Activated T-helper 1 cell treated with anti-CD3 and anti-CD28 coated beads, Interleukin-12 subunit alpha, Interleukin-12 subunit beta, Interleukin-2, Interleukin-4 antibody, amounts not matched to agents 30 ng/mL and 10 ng/mL and 1 ng/mL, durations not matched to agents 14 hours and 24 hours and 36 hours (primary cell): ENCODE results near the gene LRRN2. TPM values are rescaled to one million over a fixed set of nuclear protein-coding genes. Genes with fewer than 3 reads are reported as not detected.

Experiments used
- DNase-seq: peaks from one replicate; pipeline ENCODE4 v3.0.0; 2021; ENCODE audit warnings: low spot score
- H3K27ac Mint-ChIP-seq: one replicate; pipeline ENCODE4 v1.8.0; 2021; ENCODE audit warnings: mild to moderate bottlenecking, mixed read lengths
- H3K27me3 Mint-ChIP-seq: one replicate; pipeline ENCODE4 v1.8.0; 2022; ENCODE audit warnings: mild to moderate bottlenecking, moderate library complexity, mixed read lengths; ENCODE audit not compliant: insufficient read depth
- H3K36me3 Mint-ChIP-seq: one replicate; pipeline ENCODE4 v1.8.0; 2021; ENCODE audit warnings: low read depth, mixed read lengths
- H3K4me1 Mint-ChIP-seq: one replicate; pipeline ENCODE4 v1.8.0; 2021; ENCODE audit warnings: low read depth, mixed read lengths
- H3K4me3 Mint-ChIP-seq: one replicate; pipeline ENCODE4 v1.8.0; 2021; ENCODE audit warnings: mild to moderate bottlenecking, moderate library complexity, mixed read lengths
- H3K9me3 Mint-ChIP-seq: one replicate; pipeline ENCODE4 v1.8.0; 2021; ENCODE audit warnings: mixed read lengths
- intact Hi-C: fragments of 100-400 bp; cut with micrococcal nuclease; formaldehyde crosslinking; loops from one replicate; pipeline ENCODE4 v1.15.1; 2024
- total RNA-seq: library from RNA; stranded (reverse); gene quantifications from 2 replicates; pipeline ENCODE4 v1.2.3, GENCODE V29; 2022

The LRRN2 gene
- total RNA-seq, 1 donor from 2014 or later: not detected

DNA sequence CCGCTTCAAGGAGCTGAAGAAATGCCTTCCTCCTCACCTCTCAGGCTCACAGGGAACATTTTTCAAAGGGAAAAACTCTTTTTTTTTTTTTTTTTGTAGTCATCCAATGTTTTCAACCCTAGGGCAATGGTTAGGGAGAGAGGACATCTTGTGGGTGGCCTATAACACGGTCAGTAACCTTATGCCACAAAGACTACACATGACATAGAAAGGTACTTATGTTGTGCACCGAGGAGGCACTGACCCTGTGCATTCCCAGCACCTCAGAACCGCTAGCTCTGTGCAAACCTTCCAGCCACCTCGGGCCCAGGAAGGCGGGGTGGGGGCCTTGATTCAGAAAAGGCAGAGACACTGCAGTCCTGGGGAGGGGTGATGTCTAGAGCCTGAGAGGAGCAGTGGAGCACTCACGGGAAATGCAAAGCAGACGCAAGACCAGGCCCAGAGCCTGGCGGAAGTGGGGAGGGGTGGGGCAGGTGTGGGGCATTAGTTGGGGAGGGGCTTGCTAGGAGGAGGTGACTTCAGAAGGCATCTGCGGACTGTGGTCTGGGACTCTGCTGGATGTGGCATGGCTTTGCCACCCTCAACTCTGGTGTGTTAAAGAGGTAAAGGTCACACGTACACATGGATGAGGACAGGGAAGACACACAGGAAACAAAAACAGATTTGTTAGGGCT is 100.7 kb downstream of the LRRN2 start:
- H3K4me1 Mint-ChIP-seq: peaks cover 11% of the 10 kb centered on the region
- H3K27me3 Mint-ChIP-seq: no peaks in the 10 kb centered on the region
- no peak overlapping the region for H3K27ac Mint-ChIP-seq
- H3K9me3 Mint-ChIP-seq: no peaks in the 10 kb centered on the region
- DNase-seq: no peak
- intact Hi-C loops: no loop called here
- H3K36me3 Mint-ChIP-seq: peaks cover 5% of the 10 kb centered on the region
- no peak overlapping the region for H3K4me3 Mint-ChIP-seq

DNA sequence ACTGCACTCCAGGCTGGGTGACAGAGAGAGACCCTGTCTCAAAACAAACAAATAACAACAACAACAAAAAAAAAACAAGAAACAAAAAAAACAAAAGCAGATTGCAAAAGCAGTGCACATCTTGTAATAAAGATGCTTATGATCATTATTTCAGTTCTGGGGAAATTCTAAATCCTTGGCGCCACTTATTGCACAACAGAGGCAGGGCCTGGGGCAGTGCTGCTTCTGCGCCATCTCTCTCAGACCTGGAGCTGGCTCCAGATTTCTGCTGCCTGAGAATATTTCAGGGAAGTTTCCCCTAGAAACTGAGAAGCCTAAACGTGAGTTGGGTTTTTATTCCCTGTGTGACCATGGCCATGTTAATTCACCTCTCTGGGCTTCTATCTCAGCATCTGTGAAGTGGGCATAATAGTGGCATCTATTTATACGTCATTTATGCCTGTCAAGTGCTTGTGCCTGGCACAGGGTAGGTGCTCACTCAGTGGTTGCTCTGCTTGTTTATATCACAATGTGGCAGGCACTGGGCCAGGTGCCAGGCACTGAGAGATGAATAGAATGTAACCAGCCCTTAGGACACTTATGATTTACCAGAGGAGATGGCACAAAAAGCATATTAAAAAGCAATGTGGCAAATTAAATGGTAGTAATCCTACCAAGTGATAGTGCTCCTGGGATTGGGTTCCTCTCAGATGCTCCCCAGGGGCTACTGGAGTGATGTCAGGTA is 101.5 kb downstream of the LRRN2 start:
- Mint-ChIP-seq H3K27ac (no peak overlapping the region), H3K9me3 (no peaks in the 10 kb centered on the region), H3K27me3 (no peaks in the 10 kb centered on the region), H3K4me3 (no peak overlapping the region), H3K36me3 (peaks cover 5% of the 10 kb centered on the region), H3K4me1 (peaks cover 18% of the 10 kb centered on the region)
- intact Hi-C loops: no loop called here
- DNase-seq: no peak

DNA sequence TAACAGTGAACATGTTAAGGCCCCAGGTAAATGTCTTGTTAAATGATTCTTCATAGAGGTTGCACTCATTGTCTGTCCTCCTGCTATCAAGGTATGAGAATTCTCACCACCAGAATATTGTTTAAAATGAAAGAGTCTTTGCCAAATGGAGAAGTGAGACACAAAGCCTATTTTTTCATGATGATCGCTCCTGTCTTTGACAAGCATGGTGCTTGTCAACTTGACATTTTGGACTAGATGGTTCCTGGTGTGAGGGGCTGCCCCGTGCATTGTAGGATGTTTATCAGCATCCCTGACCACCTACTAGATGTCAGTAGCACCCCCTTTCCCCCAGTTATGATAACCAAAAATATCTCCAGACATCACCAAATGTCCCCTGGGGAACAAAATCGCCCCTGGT is 103.8 kb downstream of the LRRN2 start:
- H3K9me3 Mint-ChIP-seq: no peaks in the 10 kb centered on the region
- peaks cover 5% of the 10 kb centered on the region for H3K36me3 Mint-ChIP-seq
- H3K4me1 Mint-ChIP-seq: peaks cover 32% of the 10 kb centered on the region
- no peak for DNase-seq
- no peaks in the 10 kb centered on the region for H3K27me3 Mint-ChIP-seq
- no peak overlapping the region for H3K27ac Mint-ChIP-seq
- intact Hi-C loops: no loop called here
- H3K4me3 Mint-ChIP-seq: no peak overlapping the region

DNA sequence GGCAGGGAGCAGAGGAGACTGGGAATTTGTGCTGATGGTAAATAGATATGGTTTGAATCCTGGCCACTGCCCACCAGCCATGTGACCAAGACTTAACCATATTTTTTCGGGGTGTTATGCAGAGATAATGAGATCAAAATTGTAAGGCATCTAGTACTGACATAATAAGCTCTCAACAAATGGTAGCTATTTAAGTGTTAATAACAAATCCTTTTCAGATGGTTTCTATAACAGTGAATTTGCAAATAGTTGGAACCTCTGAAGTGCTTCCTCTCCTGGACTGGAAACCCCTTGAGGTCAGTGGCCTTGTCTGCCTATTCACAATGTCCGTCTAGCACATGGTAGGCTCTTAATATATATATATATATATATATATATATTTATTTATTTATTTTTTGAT is 104.7 kb downstream of the LRRN2 start:
- Mint-ChIP-seq H3K4me3 (no peak overlapping the region), H3K27me3 (no peaks in the 10 kb centered on the region), H3K9me3 (no peaks in the 10 kb centered on the region), H3K36me3 (peaks cover 5% of the 10 kb centered on the region), H3K27ac (no peak overlapping the region), H3K4me1 (peaks cover 32% of the 10 kb centered on the region)
- intact Hi-C loops: no loop called here
- no peak for DNase-seq

DNA sequence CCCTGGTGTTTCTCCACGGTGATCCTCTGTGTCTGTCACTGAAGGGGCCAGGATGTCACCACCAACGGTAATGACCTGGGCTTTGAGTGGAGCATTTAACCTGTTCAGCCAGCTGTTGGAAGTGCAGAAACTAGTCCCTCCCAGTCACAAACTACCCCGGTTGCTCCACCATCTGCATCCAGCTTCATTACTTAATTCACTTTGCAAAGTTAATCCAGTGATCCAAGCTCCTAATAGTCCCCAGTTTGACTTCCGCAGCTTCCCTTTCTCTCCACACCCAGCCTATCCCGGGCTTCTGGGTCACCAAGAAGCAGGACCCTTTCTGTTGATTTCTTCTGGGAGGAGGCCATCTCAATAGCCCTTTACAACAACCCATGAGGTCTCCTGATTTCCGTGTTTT is 105.9 kb downstream of the LRRN2 start:
- Mint-ChIP-seq H3K9me3 (no peaks in the 10 kb centered on the region), H3K36me3 (peaks cover 5% of the 10 kb centered on the region), H3K4me1 (peaks cover 32% of the 10 kb centered on the region), H3K4me3 (peak overlapping the region; percentile 72), H3K27me3 (no peaks in the 10 kb centered on the region), H3K27ac (peak overlapping the region; percentile 56)
- intact Hi-C loops: loop anchor here (1.0 to 2.0 kb wide), 2 partner anchors 12 to 63 kb away; partner anchors contain the start of gene MDM4
- no peak for DNase-seq

DNA sequence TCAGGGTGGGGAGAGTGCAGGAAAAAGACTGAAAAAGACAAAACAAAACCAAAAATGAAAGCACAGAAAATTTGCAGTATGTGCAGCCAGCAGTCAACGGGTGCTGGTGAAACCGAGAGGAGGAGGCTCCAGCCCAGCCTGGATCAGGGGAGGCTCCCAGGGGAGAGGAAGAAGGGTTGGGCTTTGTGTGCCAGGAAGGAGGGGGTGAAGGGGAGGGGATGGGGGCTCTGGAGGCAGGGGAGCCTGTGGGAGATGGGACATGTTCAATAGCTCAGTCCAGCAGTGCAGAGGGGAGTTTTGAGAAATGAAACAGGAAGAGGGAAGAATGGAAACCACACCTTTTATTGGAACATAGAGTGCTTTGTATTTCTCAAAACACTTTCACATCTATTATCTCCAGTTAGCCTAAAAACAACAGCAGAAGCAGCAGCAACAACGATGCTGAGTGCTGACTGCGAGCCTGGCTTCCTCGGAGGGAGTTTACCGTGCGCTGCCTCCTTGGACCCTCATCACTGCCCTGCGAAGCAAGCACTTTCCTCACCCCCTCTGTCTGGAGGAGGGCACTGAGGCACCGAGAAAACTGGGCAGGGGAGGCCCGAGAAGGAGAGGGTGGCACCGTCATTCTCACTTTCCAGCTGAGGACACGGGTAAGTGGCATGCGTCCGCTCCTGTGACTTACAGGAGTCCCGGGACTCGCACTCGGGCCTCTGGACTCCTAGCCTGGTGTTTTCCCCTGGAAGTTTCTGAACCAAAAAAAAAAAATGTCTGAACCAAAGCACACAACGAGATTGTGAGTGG is 106.5 kb downstream of the LRRN2 start:
- peak overlapping the region; percentile 72 for H3K4me3 Mint-ChIP-seq
- H3K36me3 Mint-ChIP-seq: peaks cover 7% of the 10 kb centered on the region
- H3K27ac Mint-ChIP-seq: peak overlapping the region; percentile 95
- H3K9me3 Mint-ChIP-seq: no peaks in the 10 kb centered on the region
- H3K27me3 Mint-ChIP-seq: no peaks in the 10 kb centered on the region
- intact Hi-C loops: loop anchor here (1.0 to 2.0 kb wide), 2 partner anchors 12 to 62 kb away; partner anchors contain the start of gene MDM4
- H3K4me1 Mint-ChIP-seq: peaks cover 32% of the 10 kb centered on the region
- peak; percentile 42 for DNase-seq

DNA sequence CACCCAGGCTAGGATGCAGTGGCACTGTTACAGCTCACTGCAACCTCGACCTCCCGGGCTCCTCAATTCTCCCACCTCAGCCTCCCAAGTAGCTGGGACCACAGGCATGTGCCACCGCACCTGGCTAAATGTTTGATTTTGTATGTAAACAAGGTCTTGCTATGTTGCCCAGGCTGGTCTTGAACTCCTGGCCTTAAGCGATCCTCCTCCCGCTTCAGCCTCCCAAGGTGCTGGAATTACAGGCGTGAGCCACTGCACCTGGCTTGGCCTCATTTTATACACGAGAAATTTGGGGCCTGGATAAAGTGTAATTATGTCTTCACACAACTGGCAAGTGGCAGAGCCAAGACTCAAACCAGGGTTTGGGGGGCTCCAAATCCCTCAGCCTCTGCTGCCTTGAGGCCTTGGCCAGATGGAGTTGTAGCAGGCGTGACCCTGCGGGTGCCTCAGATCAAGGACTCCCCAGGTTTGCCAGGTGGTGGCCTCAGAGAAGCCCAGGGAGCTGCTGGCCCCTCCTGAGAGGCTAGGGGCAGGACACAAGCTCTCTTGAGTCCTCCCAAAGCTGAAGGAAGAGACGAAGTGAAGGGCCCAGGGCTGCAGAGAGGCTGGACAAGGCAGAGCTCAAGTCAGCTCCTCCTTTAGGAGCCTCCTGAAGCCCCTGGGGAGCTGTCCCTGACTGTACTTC is 107.6 kb downstream of the LRRN2 start:
- H3K36me3 Mint-ChIP-seq: peaks cover 12% of the 10 kb centered on the region
- no peak for DNase-seq
- peaks cover 32% of the 10 kb centered on the region for H3K4me1 Mint-ChIP-seq
- intact Hi-C loops: loop anchor here (2.0 kb wide), 1 partner anchor 61 kb away; the partner anchor contains the start of gene MDM4
- peak overlapping the region; percentile 4 for H3K27ac Mint-ChIP-seq
- peak overlapping the region; percentile 2 for H3K4me3 Mint-ChIP-seq
- H3K27me3 Mint-ChIP-seq: no peaks in the 10 kb centered on the region
- no peaks in the 10 kb centered on the region for H3K9me3 Mint-ChIP-seq

DNA sequence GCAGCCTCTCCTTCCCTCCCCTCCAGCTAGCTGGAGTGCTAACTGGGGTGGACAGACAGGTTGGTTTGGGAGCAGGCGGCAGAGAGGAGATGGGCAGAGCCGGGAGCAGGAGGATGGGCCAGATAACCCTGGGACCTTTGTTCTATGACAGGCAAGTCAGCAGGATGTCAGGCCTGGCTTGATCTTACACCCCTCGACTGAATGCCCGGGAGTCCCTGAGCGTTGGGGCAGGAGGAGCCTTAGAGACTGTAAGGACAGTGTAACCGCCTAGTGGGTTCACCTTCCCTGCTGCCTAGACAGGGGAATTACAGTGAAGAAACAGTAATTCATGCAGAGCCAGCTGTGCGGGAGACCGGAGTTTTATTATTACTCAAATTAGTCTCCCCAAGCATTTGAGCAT is 109.1 kb downstream of the LRRN2 start:
- DNase-seq: no peak
- no peaks in the 10 kb centered on the region for H3K27me3 Mint-ChIP-seq
- no peaks in the 10 kb centered on the region for H3K9me3 Mint-ChIP-seq
- H3K4me3 Mint-ChIP-seq: no peak overlapping the region
- peaks cover 32% of the 10 kb centered on the region for H3K4me1 Mint-ChIP-seq
- peak overlapping the region; percentile 15 for H3K27ac Mint-ChIP-seq
- intact Hi-C loops: no loop called here
- H3K36me3 Mint-ChIP-seq: peaks cover 9% of the 10 kb centered on the region

DNA sequence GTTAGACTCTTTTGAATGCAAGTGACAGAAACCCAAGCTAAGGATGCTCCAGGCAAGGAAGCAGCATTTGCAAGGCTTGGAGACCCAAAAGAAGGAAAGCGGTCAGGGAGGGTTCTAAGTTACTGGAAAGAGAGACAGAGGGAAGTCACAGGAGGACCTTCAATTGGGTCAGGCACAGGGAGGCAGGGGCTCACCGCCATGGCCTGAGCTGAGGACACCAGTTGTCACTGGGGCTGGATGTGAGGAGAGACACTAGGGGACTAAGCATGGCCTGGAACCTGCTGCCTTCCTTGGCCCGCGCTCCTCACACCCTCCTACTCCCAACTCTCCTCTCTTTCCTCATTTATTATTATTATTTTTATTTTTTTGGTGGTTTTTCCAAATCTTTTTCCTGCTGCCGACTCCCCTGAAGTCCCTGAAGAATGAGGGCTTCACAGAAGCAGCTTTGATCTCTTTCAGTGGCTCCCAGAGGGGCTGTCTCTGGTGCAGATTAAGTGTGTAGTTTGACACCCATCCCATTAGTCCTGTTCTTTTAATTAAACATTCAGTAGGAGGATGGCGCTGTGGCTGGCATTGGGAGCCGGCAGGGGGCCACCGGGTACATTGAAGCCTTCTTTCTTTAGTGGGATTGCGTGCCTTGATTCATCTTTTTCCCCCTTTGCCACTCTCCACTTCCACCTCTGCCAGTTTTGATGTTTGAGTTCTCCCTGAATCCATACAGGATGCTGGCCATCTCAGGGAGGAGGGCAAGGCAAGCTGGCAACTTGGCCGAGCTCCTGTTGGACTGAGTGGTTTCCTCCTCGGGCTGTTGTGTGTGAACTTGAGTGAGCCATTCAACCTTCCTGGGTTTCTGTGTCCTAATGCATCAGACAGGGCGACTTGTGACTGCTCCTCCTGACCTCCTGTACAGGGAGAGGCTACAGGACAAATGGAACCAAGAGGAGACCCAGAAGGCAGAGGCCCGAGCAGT is 110.0 kb downstream of the LRRN2 start:
- intact Hi-C loops: no loop called here
- Mint-ChIP-seq H3K27ac (no peak overlapping the region), H3K9me3 (no peaks in the 10 kb centered on the region), H3K27me3 (no peaks in the 10 kb centered on the region), H3K4me1 (peaks cover 28% of the 10 kb centered on the region), H3K4me3 (no peak overlapping the region), H3K36me3 (peaks cover 13% of the 10 kb centered on the region)
- no peak for DNase-seq

DNA sequence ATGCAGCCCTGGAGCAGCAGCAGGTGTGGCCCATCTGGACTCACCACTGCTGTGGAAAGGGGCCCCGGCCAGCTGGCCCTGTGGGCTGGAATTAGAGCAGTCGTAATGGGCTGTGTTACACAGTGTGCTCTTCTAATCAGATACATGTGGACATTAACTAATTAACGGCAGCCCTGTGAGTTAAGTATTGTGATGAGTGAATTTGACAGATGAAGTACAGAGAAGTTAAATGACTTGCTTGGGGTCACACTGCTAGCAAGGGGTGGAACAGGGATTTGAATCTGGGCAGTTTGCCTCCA is 110.7 kb downstream of the LRRN2 start:
- DNase-seq: no peak
- no peak overlapping the region for H3K27ac Mint-ChIP-seq
- peaks cover 18% of the 10 kb centered on the region for H3K36me3 Mint-ChIP-seq
- H3K27me3 Mint-ChIP-seq: no peaks in the 10 kb centered on the region
- no peaks in the 10 kb centered on the region for H3K9me3 Mint-ChIP-seq
- intact Hi-C loops: no loop called here
- H3K4me3 Mint-ChIP-seq: no peak overlapping the region
- peaks cover 21% of the 10 kb centered on the region for H3K4me1 Mint-ChIP-seq

DNA sequence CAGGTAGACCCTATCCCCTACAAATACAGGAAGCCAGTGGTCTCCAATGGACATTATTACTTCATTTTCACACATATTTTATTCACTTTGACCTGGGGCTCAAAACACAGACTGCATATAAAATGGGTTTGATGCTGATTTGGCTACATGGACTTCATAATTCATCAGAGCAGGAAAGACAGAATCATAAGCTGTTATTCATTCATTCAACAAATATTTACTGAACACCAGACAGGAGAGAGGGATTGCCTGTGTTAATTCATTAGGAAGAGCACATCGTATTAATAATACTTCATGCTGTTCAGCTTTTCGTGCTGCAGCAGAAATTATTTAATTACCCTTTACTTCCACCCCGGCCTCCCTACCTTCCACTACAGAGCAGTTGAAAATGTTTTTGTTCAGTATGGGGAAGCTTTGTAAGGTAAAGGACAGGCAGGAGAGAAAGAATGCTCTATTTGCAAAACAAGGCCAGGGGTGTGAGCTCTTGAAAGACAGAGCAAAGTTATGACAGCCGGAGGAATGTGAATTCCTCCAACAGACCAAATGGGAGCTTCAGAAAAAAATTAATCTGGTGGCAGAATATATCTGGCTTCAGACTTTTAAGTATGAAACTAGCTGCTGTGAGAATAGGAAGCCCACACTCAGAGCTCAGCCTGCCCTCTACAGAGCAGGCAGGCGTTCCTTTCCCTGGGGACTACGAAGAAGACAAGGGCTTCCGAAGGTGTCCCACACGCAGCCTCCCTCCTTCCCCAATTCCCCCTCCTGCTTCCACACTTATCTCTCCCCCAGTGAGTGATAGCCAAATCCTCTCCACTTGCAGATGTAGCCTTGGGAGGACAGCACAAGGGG is 111.3 kb downstream of the LRRN2 start:
- Mint-ChIP-seq H3K27me3 (no peaks in the 10 kb centered on the region), H3K4me1 (peaks cover 19% of the 10 kb centered on the region), H3K4me3 (no peak overlapping the region), H3K9me3 (no peaks in the 10 kb centered on the region), H3K27ac (no peak overlapping the region), H3K36me3 (peaks cover 22% of the 10 kb centered on the region)
- no peak for DNase-seq
- intact Hi-C loops: no loop called here
